Measurements from ENCODE around the gene TRAF3IP1.

GRCh38 chr2:238305092-238305862 is 15.0 kb upstream of the TRAF3IP1 start:
- TF ChIP-seq POLR2AphosphoS5 (IDR thresholded peaks at IDR 0.05; ENCODE audit: borderline replicate concordance, low read depth, low read length) (no peak), EZH2 (IDR thresholded peaks at IDR 0.05) (no peak)
